Left kidney (tissue), 2 donors: ENCODE results near the gene HBEGF. TPM values are rescaled to one million over a fixed set of nuclear protein-coding genes. Genes with fewer than 3 reads are reported as not detected.

ENCODE experiments used
- DNase-seq: peaks from one replicate; pipeline ENCODE4 v3.0.0-alpha.2; 2013
- polyA plus RNA-seq: library from polyadenylated mRNA; unstranded; fragments of 120-200 nt; gene quantifications from one replicate; pipeline ENCODE4 v1.2.1, GENCODE V29; 2013; ENCODE audit not compliant: insufficient read length

Gene HBEGF
- polyA plus RNA-seq, 1 donor: 7.9 TPM

DNA sequence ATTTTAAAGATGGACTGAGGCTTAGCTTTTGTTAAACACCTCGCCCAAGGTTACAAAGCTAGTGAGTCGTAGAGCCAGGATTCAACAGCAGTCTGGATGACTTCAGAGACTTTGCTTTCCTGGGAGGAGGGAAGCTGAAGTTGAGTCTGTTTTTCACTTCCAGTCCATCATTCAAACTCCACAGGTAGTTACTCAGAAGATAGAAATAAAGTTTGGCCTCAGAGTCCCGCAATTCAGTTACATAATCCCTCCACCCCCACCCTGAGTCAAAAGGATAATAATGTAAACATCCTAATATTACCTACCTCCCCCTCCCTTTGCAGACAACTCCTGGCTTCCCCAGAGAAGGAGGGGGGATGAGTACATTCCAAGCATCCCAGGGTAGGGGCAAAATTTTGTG is 8.1 kb downstream of the HBEGF start:
- no peak for DNase-seq

DNA sequence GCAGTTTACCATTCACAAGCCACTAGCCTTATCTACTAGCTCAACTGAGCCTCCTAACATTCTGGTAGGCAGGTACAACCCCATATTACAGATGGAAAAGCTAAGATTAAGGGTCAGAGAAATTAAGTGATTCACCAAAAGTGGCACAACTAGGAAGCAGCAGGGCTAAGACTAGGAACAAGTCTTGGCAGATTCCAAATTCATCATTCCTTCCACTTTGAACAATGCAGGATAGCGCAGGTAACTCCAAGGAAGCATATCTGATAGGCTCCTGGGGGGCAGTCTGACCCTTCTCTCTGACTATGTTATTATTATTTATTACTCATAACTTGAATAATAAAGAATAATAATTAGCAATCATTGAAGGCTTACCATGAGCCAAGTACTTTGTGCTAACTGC is 8.5 kb downstream of the HBEGF start:
- DNase-seq: no peak

DNA sequence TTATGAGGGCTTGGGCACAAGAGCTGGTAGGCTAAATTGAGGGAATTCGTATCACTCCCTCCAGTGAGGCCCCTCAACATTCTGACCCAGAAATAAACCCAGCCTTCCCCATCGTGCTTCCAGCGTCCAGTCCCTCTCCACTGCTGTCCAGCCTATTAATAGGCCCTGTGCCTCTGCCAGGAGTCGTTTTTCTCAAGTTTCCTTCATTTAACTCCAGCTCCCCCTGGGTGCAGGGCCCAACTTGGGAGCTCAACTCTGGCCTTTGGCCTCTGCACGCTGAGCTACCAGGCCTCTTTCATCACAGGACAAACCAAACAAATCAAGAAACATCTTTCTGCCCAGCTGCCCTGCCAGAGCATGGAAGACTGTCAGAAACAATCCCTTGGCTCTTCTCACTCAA is 10.0 kb downstream of the HBEGF start:
- DNase-seq: peak; percentile 64

DNA sequence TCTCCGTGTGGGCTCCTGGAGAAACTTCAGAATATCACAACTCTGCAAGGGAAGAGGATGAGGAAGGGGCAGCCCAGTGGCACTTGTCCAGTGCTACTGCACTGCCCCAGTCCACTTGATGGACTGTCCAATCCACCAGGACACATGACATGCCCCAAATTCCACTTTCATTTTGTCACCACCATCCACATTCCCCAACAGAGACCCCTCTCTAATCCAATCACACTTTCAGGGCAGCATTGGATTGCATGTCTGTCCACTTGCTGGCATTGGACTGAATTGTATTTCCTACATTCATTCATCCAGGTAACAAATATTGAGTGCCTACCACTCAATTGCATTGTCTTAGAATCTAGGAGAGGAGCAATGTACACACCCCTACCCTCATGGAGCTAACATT is 14.8 kb downstream of the HBEGF start:
- DNase-seq: no peak

DNA sequence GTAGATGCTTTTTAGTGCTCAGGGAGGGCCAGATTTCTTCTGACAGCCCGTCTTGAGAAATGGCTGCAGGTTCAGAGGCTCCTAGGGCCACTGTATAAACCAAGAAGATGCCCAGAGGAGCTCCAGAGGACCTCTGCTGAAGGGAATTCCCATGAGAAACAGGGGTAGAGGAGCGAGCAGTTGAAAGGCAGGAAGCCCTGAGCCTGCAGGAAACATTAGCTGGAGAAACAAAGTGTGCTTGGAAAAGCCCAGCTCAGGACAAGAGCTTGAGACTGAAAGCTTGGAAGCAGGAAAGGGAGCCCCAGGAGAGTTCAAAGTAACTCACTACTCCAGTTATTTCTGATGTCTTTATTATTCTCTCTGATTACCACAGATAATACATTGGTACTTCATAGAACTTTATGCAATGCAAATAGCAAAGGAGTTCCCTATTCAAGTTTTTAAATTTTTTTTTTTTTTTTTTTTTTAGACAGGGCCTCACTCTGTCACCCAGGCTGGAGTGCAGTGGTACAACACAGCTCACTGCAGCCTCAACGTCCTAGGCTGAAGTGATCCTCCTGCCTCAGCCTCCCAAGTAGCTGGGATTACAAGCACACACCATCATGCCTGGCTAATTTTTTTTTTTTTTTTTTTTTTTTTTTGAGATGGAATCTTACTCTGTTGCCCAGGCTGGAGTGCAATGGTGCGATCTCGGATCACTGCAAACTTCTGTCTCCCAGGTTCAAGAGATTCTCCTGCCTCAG is 16.5 kb downstream of the HBEGF start:
- DNase-seq: no peak

DNA sequence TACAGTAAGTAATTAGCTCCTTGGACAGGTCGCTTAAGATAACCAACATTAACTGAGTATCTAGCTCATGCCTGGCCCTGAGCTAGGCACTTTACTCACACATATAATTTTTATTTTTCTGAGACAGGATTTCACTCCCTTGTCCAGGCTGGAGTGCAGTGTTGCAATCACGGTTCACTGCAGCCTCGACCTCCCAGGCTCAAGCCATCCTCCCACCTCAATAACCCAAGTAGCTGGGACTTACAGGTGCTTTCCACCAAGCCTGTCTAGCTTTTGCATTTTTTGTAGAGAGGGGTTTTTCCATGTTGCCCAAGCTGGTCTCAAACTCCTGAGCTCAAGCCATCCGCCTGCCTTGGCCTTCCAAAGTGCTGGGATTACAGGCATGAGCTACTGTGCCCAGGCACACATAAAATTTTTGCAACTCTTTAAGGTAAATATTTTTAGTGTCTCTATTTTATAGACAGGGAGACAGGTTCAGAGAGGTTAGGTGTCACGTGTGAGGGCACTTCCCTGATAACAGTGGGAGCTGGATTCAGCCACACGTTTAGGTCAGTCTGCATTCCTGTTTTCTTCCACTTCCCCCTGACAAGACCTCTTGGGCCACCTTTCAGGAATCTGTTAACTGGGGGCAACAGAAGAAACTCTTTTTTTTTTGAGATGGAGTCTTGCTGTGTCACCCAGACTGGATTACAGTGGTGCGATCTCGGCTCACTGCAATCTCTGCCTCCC is 18.2 kb downstream of the HBEGF start:
- DNase-seq: no peak

DNA sequence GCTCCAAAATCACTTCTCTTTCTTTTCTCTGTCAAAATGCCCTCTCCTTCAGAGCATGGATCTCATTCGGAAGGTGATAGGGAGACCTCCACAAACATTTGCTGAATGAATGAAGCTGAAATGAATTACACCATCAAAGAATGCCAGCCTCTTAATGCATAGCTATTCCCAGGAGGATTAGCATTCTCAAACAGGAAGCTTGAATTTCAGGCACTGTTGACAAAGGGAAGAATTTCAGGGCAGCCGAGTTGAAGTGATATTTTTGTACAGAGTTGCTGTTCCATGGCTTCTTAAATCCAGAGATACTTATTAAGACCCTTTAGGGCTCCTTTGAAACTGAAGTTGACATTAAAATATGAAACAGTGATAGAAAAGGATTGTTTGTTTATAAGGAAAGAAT is 18.8 kb downstream of the HBEGF start:
- no peak for DNase-seq

DNA sequence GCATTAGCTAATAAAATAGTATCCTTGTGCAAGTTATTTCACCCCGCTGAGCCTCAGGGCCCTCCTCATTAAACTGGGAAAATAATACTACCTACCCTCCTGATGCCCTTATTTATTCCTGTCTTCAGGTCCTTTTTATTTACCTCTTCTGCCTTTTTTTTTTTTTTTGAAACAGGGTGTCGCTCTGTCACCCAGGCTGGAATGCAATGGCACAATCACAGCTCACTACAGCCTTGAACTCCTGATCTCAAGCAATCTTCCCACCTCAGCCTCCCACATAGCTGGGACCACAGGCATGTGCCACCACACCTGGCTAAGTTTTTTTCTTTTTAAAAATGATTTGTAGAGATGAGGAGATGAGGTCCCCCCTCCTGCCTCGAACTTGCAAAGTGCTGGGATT is 20.9 kb downstream of the HBEGF start:
- no peak for DNase-seq

DNA sequence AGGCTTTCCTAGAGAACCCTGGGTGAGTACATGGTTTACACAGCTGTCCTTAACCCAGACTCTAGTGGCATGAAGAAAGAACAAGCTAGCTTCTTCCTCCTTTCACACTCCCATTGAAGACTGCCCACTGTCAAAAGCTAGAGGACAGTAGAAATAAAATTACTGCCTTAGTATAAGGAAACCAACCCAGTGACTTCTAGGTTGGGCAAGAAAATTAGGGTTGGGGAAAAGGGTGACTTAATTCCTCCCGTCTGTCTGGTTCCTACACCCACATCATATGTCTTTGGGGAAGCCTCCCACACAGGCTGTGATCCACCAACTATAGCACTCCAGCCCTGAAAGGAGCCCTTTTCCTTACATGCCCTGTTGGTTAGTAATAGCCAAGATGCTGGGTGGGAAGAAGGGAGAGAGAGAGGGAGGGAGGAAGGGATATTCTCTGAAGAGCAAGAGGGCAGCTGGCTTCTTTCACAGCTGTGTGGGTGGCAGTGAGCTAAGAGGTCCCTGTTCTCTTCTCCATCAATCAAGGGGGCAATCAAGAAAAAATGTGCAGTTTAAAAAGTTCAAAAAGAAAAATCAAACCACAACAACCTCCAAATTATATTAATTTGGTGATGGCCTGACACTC is 21.7 kb downstream of the HBEGF start:
- no peak for DNase-seq

DNA sequence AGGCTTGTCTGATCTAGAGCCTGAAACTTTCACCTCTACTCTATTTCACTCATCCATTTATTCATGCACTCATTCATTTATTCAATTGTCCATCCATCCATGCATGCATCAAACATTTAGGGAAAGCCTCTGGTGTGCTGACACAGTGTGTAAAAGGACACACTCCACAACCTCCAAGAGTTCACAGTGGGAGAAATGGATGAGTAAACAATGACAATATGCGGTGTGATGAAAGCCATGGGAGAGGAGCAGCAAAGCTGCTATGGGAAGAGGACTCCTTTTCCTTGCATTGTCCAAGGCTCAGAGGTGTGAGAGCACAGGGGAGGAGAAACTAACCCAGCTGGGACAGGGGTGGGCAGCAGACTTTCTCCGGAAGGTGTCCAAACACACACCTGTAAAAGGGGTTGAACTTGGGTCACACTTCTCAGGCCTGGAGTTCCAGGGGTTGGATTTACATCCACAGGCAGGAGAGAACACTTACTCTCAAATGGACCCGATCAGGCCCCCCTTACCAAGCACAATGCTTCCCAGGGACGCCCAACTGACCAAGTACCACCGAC is 22.3 kb downstream of the HBEGF start:
- DNase-seq: no peak

DNA sequence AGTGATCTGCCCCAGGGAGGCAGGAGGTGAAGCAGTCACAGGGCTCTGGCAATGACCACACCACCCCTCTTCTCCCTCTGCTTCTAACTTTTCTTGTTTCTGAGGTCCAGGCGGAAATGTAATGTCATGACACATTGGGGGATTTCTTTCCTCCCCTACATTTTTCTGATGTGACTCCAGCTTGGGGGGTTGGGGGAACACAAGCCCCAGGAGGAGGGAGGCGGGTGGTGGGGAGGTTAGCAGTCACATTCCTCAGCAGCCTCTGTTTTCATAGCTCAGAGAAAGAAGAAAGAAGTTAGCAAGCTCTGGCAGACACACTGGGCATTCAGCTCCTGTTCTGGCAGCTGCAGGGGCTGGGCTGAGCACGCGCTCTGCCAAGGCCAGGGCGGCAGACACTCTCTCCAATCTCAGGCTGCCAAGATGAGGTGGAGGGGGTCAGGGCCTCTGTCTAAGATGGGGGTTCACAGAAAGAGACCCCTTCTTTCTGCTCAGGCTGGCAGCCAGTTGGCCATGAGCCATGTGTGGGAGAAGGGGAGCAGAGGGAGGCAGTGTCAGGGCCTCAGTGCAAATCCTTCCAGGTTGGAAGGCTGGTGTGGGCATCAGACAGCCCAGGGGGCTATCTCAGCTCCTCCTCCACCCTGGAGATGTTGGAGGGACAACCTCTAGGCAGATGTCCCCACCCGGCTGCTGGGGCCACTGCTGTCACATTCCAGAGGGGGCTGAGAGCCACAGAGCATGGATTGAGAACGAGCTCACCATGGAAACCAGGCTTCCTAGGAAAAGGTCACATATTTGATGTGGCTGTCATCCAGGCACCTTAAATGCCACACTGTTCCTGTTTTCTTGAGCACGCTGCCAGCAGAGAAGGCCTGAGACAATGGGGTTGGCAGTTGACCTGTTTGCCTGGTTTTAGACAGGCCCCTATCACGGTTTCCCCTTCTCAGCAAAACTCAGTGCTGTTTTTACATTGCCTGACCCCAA is 23.4 kb downstream of the HBEGF start:
- no peak for DNase-seq

DNA sequence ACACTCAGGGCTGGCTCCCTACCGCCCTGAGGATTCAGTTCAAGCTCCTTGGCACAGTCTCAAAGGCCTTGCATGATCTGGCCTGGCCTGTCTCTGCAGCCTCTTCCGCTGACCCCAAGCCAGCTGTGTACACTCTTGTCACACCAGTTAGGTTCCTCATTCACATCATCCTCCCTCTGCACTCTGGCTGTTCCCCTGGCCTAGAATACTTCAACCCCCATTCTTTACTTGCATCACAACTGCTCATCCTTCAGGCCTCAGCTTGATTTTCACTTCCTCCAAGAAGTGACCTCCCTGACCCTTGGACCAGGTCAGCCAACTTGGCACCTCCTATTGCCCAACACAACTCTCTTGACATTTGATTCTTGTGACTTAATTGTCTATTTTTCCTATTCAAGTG is 24.6 kb downstream of the HBEGF start:
- DNase-seq: no peak

DNA sequence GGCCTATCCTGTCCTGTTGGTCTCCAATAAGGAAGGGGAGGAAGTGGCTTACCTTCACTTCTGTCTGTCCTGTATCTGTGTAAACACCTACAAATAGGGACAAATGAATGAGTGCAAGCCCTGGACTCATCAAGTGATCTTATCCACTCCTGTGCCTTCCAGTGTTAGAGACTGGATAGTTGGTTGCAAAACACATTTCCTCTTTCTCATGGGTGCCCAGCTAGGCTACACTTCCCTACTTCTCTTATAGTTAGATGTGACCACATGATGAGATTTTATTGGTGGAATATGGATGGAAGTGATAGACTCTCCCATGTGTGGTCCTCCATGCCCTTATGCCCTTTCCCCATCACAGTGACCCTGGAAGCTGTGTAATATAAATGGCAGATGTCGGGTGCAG is 26.6 kb downstream of the HBEGF start:
- no peak for DNase-seq

DNA sequence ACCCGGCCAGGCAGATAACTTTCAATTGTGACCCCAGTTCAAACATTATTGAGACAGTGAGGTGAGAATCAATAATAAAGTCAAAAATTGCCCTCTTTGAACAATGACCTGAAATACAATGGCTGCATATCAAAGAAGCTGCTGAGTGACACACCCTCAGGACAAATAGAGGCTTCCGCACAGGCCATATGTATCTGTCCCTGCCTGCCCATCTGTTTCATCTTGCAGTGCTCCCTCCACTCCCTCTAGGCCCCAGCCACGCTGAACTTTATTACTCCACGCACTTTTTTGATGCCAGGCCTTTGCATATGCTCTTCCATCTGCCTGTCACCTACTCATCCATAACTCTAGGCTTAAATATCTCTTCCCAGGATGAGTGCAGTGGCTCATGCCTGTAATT is 27.6 kb downstream of the HBEGF start:
- no peak for DNase-seq

DNA sequence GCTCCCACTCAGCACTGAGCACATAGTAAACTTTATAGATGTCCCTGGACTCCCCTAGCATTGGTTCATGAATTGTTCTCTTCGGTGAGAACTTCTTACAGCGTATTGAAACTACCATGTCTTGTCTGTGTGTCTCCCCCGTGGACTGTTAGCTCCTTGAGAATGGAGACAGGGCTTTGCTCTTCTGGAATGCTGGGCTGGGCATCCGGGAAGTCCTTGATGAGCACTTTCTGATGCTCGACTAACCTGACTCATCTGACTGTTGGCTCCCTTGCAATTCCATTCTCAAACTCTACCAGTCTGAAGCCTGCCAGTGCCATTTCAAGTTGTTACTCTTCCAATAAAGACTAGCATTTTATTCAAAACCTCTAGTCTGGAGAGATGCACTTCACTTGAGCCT is 28.5 kb downstream of the HBEGF start:
- DNase-seq: no peak

DNA sequence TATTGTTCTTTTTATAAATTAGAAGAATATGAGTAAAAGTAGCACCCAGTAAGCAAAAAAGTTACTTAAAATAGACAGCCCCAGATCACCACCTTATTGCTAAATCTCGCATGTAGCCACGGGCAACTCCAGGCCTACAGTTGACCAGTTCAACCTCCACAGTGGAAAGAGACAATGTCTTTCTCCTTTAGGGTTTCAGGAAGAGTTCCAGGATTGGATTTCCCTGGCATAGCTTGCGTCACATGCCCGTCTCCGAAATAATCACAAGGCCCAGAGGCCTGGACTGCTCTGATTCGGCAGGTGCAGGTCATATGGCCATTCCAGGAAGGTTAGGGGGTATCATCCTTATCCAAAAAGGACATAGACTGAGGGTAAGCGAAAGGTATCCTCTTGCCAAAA is 33.6 kb downstream of the HBEGF start:
- no peak for DNase-seq

DNA sequence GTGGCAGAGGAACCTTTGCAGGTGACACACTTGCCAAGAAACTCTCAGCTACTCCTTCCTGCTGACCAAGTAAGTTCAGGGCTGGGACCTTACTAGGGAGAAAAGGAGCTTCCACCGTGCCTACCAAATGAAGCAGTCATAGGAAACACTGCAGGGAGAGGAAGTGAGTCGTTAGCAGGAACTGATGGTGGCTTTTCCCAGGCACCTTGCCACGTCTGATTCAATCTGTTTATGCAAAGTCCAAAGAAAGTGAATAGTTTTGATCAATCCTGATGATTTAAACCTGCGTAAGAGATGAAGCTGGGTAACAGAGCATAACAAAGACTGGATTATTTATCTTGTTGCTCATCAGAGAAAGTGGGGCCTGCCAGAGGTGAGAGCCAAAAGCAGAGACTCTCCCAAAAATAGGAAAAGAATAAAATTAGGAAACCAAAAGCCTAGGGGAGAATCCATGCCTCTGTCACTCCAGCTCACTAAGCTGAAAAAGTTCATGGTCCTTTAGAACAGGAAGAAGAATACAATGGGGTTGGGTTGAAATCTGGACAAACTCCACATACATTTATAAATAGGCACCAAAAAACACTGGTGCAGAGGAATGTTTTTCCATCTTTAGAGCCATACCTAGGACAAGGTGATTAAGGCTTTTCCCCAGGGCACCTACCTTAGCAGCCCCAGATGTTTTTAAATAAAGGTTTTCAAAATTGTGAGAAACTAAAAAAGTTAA is 34.2 kb downstream of the HBEGF start:
- DNase-seq: no peak

DNA sequence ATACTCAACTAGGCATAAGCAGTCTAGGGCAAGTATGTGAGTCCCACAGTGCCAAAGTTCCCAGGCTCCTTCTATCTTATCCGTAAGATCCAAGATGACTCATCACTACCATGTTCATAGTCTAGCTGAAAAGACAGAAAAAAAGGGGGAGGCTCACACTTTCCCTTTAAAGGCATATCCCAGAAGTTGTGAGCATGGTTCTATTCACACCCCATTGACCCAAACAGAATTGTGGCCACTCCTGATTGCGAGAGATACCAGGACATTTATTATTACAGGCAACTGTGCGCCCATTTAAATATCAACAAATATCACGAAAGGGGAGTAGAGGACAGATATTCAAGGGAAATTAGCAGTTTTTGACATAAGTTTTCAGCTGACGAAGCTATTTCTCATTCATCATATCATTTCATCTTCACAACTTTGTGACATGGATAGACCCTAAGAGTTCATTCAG is 35.4 kb downstream of the HBEGF start:
- no peak for DNase-seq

DNA sequence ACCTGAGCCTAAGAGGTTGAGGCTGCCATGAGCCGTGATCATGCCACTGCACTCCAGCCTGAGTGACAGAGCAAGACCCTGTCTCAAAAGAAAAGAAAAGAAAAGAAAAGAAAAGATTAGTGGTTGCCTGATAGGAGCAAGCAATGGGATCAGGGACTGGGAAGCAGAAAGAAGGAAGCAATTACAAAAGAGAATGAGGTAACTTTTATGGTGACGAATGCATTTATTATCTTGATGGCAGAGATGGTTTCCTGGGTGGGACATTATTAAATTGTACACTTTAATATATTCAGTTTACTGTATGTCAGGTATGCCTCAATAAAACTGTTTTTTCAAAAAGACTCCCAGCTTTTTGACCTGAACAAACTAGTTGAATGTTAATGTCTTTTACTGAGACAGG is 36.0 kb downstream of the HBEGF start:
- no peak for DNase-seq

DNA sequence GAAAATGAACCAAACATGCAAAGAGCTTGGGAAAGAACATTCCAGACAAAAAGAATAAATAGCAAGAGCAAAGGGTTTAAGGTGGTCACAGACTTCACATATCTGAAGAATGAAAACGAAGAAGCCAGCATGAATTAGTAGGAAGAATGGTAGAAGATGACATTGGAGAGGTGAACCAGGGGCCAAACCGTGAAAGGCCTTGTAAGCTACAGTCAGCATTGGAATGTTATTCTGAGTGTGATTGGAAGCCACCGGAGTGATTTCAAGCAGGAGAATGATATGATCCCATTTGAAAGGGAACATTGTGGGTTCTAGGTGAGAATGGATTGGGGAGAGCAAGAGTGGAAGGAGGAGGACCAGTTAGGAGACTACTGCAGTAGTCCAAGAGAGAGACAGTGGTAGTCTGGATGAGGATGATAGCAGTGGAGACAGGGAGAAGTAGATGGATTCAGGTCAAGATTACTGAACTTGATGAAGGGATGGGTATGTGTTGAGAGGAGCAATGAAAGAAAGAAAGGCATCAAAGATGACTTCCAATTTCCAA is 36.6 kb downstream of the HBEGF start:
- DNase-seq: no peak

DNA sequence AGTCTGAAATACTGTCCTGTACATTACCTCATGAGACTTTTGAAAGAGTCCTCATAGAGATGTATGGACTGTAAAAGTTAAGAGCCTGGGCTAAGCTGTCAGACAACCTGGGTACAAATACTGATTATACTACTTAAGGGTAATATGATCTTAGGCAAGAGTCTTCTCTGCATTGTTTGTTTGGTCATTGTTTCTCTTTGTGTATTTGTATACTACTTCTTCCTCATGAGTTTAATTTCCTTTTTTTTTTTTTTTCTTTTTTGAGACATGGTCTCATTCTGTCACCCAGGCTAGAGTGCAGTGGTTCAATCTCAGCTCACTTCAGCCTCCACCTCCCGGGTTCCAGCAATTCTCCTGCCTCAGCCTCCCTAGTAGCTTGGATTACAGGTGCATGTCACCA is 40.9 kb downstream of the HBEGF start:
- DNase-seq: no peak
